Fibroblast of lung (primary cell): ENCODE measurements around the gene SORL1.

Experiments used
- CTCF ChIP-seq, 2 donors: IDR thresholded peaks in 1 of 2; conservative IDR thresholded peaks in 1 of 2; 1 replicate in 1 of 2; 2 replicates in 1 of 2; pipeline ENCODE4 v1.5.1; 2011 to 2012; ENCODE audit warnings: low read length in 2 of 2, control low read depth in 1 of 2, inconsistent platforms in 1 of 2, low read depth in 1 of 2, mild to moderate bottlenecking in 1 of 2
- EZH2 ChIP-seq: IDR thresholded peaks from 2 replicates; pipeline ENCODE4 v1.5.1; 2012; ENCODE audit warnings: low read length, control low read depth, mild to moderate bottlenecking; ENCODE audit errors: missing control alignments

DNA sequence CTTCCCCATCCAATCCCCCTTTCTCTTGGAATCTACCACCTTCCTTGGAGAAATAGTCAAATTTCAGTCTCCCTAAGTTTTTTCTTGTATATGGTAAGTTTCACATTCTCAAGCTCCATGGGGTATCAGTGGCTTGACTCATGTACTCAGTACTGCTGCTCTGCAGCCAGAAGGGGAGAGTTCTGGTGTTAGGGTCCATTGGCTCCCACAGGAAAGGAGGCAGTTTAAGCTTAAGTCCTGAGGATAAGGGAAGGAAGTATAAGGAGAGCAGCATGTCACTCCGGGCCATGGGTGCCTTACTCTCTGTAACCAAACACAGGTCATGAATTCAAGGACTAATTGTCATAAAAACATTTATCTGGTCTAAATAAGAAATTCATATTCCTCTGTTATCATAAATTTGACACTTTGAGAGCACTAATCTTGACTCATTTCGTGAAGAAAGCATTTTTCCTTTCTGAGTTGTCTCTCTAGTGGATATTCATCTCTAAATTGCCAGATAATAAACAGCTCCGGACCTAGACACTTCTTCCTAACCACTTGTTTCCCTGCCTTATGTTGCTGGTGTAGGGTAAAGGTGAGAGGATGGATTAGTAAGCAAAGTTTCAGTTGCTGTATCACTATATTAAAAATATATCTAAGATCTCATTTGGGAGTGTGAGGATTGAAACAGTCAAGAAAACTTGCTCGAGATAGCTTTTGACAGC lies 20.1 kb upstream of the SORL1 start:
- no peak for TF ChIP-seq EZH2
- TF ChIP-seq CTCF (conservative IDR thresholded peaks at IDR 0.05 in 1 of 2, IDR thresholded peaks at IDR 0.05 in 1 of 2; ENCODE audit: low read depth in 1 of 2, low read length in 2 of 2): no peak
